Erythroblast (primary cell): ENCODE results near the gene FER.
"Not testable (repeated sequence)": the region's sequence is repeated elsewhere in the genome, so short reads cannot be mapped to it uniquely, and the experiment has no call there.

Experiments
- DNase-seq, 2 experiments: peaks; one replicate each; lab custom pipeline; 2025; lab: John Stamatoyannopoulos, UW
- GATA1 ChIP-seq: IDR thresholded peaks from 2 replicates; pipeline ENCODE4 v1.6.1; 2011; ENCODE audit warnings: low read depth, mild to moderate bottlenecking, control low read depth, low read length, moderate library complexity
- POLR2A ChIP-seq: IDR thresholded peaks from 2 replicates; pipeline ENCODE4 v1.6.1; 2011; ENCODE audit warnings: mild to moderate bottlenecking, low read length

Gene FER

GRCh38 chr5:108747774-108748400, at the start of gene FER:
FER (plus strand) TSS chr5:108747897; CDS start chr5:108798183, 50,286 bp downstream.
- TF ChIP-seq POLR2A (peak; percentile 44), GATA1 (no peak)
- peak; percentile 84 for DNase-seq

- not testable (repeated sequence) for DNase-seq
Observed at GRCh38 chr5:108700388-108700787, 47.3 kb upstream of the FER start.

GRCh38 chr5:108700930-108701329, 46.8 kb upstream of the FER start:
- no peak for DNase-seq
- TF ChIP-seq POLR2A (no peak), GATA1 (no peak)

- DNase-seq, result no peak
- TF ChIP-seq GATA1 (no peak), POLR2A (no peak)
Observed at GRCh38 chr5:108702546-108702945, 45.2 kb upstream of the FER start.

GRCh38 chr5:108703313-108703712, 44.4 kb upstream of the FER start:
- TF ChIP-seq POLR2A (no peak), GATA1 (no peak)

GRCh38 chr5:108707141-108707540, 40.6 kb upstream of the FER start:
- TF ChIP-seq GATA1 (no peak), POLR2A (no peak)

More at GRCh38 chr5:108703313-108703712, 44.4 kb upstream of the FER start:
- no peak for DNase-seq

GRCh38 chr5:108711898-108712297, 35.8 kb upstream of the FER start:
- TF ChIP-seq POLR2A (no peak), GATA1 (no peak)
- DNase-seq, result no peak

More at GRCh38 chr5:108707141-108707540, 40.6 kb upstream of the FER start:
- DNase-seq, result no peak

- no peak for TF ChIP-seq POLR2A
- TF ChIP-seq GATA1, result no peak
- DNase-seq, result no peak
Observed at GRCh38 chr5:108715408-108715807, 32.3 kb upstream of the FER start.

- DNase-seq, result no peak
- TF ChIP-seq GATA1 (no peak), POLR2A (no peak)
Observed at GRCh38 chr5:108720391-108720790, 27.3 kb upstream of the FER start.

GRCh38 chr5:108726446-108727235, 21.1 kb upstream of the FER start:
- no peak for TF ChIP-seq GATA1
- no peak for TF ChIP-seq POLR2A
- peak; percentile 4 to 51 for DNase-seq

GRCh38 chr5:108727236-108727650, 20.5 kb upstream of the FER start:
- DNase-seq, result peak; percentile 70
- TF ChIP-seq POLR2A (no peak), GATA1 (no peak)

- peak; percentile 93 for DNase-seq
- TF ChIP-seq GATA1 (no peak), POLR2A (peak; percentile 82)
Observed at GRCh38 chr5:108727651-108728565, 19.8 kb upstream of the FER start.

- peak; percentile 33 to 54 for DNase-seq
- TF ChIP-seq GATA1, result no peak
- no peak for TF ChIP-seq POLR2A
Observed at GRCh38 chr5:108728566-108729241, 19.0 kb upstream of the FER start.

- DNase-seq, result no peak
- TF ChIP-seq POLR2A (no peak), GATA1 (no peak)
Observed at GRCh38 chr5:108729242-108729615, 18.5 kb upstream of the FER start.
